Activated CD8-positive, alpha-beta memory T cell treated with anti-CD3 and anti-CD28 coated beads, Interleukin-2, amount 10 ng/mL, durations not matched to agents 7 days and 5 days (primary cell): ENCODE measurements around the gene TCEA2. TPM values are rescaled to one million over a fixed set of nuclear protein-coding genes. Genes with fewer than 3 reads are reported as not detected.

Source experiments
- ATAC-seq: fragments of 150-1000 bp; cut with Tn5 transposase; one replicate; pipeline ENCODE4 v1.10.0; 2021; ENCODE audit warnings: moderate library complexity
- CTCF ChIA-PET: fragments of 350-600 bp; sonication (Branson Sonifier 250); formaldehyde crosslinking; loops from one replicate; lab custom pipeline; 2021; ENCODE audit warnings: antibody characterized with exemption; lab: Charles Lee
- DNase-seq: peaks from one replicate; pipeline ENCODE4 v3.0.0-alpha.2; 2020
- H3K27ac Mint-ChIP-seq: one replicate; pipeline ENCODE4 v1.8.0; 2021; ENCODE audit warnings: mild to moderate bottlenecking, mixed read lengths
- H3K27me3 Mint-ChIP-seq: one replicate; pipeline ENCODE4 v1.8.0; 2021; ENCODE audit warnings: mixed read lengths
- H3K36me3 Mint-ChIP-seq: one replicate; pipeline ENCODE4 v1.8.0; 2021; ENCODE audit warnings: mild to moderate bottlenecking, mixed read lengths
- H3K4me1 Mint-ChIP-seq: one replicate; pipeline ENCODE4 v1.8.0; 2021; ENCODE audit warnings: mixed read lengths
- H3K4me3 Mint-ChIP-seq: one replicate; pipeline ENCODE4 v1.8.0; 2021; ENCODE audit warnings: mild to moderate bottlenecking, moderate library complexity, mixed read lengths
- H3K9me3 Mint-ChIP-seq: one replicate; pipeline ENCODE4 v1.8.0; 2022; ENCODE audit warnings: low read depth, mixed read lengths
- total RNA-seq, 2 experiments: library from RNA; stranded (reverse); gene quantifications; one replicate each; pipeline ENCODE4 v1.2.3, GENCODE V29; 2021

TCEA2 gene
- total RNA-seq, 2 experiments from 2014 or later: 54.3 to 57.4 TPM

DNA sequence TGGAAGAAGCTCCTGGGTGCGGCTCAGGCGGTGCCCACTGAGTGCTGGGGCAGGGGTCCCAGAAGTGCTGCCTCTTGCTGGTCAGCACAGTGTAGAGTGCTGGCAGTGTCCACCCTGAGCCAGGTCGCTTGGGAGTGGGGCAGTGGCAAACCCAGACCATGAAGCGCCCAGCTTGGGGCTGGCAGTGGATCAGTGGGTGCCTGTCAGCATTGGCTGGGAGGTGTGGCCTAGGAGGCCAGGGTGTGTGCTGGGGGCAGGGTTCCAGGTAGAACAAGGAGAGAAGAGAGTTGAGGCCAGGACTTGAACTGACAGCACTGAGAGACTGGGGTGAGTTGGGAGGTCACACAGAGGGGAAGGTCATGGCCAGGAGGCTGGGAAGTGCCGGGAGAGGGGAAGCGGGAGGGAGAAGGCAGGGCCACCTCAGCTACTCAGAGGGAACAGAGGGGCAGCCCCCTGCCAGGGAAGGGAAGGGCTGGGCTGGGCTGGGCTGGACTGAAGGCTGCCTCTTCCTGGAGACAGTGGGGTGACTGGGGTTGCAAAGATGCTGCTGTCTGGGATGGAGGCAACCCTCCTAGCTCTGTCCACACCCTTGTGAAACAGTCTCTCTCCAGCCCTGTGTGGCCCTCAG lies 4.1 kb downstream of the TCEA2 start:
- Mint-ChIP-seq H3K4me1 (peaks cover 55% of the 10 kb centered on the region), H3K27ac (peak overlapping the region; percentile 70), H3K9me3 (no peaks in the 10 kb centered on the region), H3K36me3 (no peaks in the 10 kb centered on the region), H3K4me3 (no peak overlapping the region), H3K27me3 (no peaks in the 10 kb centered on the region)
- ATAC-seq (no peak), DNase-seq (no peak)
- CTCF ChIA-PET: interaction anchor here (0.7 to 7.1 kb wide), 5 partner anchors 10 to 54 kb away, joined by 3 to 63 read pairs (median 9); partner anchors contain the start of genes OPRL1 and RGS19

DNA sequence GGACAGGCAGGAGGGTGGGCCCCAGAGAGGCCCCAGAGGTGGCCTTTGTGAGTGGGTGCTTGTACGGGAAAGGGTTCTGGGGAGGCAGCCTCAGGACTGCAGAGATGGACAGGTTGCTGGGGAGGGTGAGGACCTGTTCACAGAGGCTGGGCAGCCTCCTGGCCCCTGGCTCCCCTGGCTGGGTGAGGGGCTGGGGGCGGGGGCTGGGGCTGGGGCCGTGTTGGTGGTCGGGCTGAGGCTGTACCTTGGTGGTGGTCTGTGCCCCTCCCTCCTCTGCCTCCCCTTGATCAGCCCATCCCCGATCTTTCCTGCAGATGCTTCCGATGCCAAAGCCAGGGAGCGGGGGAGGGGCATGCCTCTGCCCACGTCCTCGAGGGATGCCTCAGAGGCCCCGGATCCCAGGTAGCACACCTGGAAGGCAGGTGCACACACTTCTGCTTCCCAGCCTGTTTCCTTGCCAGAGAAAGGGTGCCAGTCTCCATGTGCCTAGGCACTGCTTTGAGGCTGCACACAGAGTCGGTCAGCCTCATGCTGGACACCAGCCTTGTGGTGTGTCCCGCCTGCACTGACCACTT lies 4.8 kb downstream of the TCEA2 start:
- Mint-ChIP-seq H3K36me3 (peaks cover 2% of the 10 kb centered on the region), H3K27me3 (no peaks in the 10 kb centered on the region), H3K9me3 (no peaks in the 10 kb centered on the region), H3K4me3 (no peak overlapping the region), H3K4me1 (peaks cover 58% of the 10 kb centered on the region), H3K27ac (peak overlapping the region; percentile 70)
- DNase-seq: no peak
- CTCF ChIA-PET: interaction anchor here (1.6 to 7.1 kb wide), 2 partner anchors 11 to 28 kb away, joined by 6 to 63 read pairs; partner anchors contain the start of genes OPRL1 and RGS19
- ATAC-seq: no peak

DNA sequence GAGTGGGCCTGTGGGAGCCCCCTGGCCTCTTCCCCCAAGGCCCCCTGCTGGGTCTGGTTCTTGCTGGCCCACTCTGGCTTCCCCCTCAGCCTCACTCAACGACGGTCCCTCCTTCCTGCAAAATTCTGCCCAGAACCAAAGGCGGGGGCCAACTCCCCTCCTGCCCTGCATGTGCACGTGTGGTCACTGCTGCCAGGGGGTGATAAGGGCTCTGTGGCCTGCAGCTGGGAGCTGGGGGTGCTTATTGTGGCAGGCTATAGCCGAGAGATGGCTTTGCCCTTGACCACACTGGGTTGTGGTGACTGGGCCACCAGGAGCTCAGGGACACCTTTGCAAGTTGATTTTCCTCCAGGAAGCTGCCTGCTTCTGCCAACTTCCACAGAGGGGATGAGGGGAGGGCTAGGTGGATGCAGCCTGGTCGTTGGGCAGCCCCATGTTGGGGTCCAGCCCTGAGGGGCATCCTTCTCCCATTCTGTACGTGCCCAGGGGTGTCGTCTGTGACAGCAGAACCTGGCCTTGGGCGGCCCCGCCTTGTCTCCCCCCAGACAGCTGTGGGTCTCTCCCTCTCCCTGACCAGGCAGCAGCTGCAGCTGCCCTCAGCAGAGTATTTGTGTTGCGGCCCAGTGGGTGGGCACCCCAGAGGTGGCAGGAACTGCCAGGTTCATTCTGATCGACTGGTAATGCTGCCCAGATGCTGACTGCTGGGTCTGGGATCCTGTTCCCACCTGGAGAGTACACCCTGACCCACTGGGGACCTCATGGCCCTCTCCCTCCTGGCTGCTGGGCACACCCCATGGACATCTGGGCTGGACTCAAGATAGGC lies 5.6 kb downstream of the TCEA2 start:
- Mint-ChIP-seq H3K4me1 (peaks cover 59% of the 10 kb centered on the region), H3K27me3 (no peaks in the 10 kb centered on the region), H3K4me3 (no peak overlapping the region), H3K36me3 (peaks cover 5% of the 10 kb centered on the region), H3K9me3 (no peaks in the 10 kb centered on the region), H3K27ac (no peak overlapping the region)
- CTCF ChIA-PET: interaction anchor here (1.2 to 7.1 kb wide), 4 partner anchors 10 to 43 kb away, joined by 3 to 63 read pairs (median 9); partner anchors contain the start of genes OPRL1 and RGS19
- DNase-seq: no peak
- no peak for ATAC-seq

DNA sequence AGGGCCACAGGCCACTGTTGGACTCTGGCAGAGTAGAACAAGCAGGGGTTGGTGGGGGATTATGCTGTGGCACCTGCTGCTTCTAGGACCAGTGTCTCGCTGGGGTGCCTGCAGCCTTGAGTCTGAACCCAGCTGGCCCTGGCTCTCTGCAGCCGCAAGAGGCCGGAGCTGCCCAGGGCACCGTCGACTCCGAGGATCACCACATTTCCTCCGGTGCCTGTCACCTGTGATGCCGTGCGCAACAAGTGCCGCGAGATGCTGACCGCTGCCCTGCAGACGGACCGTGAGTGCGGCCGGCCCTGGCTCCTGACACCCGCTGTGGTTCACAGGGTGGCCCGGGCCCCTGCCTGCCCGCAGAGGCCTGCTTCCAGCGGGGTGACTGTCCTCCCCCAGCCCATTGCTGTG lies 6.2 kb downstream of the TCEA2 start:
- H3K27ac Mint-ChIP-seq: no peak overlapping the region
- H3K27me3 Mint-ChIP-seq: no peaks in the 10 kb centered on the region
- CTCF ChIA-PET: interaction anchor here (1.0 to 7.1 kb wide), 7 partner anchors 9 to 531 kb away, joined by 3 to 63 read pairs (median 6); partner anchors contain the start of genes OPRL1 and RGS19
- H3K4me3 Mint-ChIP-seq: no peak overlapping the region
- H3K4me1 Mint-ChIP-seq: peaks cover 57% of the 10 kb centered on the region
- H3K9me3 Mint-ChIP-seq: no peaks in the 10 kb centered on the region
- no peak for DNase-seq
- no peak for ATAC-seq
- H3K36me3 Mint-ChIP-seq: peaks cover 7% of the 10 kb centered on the region

DNA sequence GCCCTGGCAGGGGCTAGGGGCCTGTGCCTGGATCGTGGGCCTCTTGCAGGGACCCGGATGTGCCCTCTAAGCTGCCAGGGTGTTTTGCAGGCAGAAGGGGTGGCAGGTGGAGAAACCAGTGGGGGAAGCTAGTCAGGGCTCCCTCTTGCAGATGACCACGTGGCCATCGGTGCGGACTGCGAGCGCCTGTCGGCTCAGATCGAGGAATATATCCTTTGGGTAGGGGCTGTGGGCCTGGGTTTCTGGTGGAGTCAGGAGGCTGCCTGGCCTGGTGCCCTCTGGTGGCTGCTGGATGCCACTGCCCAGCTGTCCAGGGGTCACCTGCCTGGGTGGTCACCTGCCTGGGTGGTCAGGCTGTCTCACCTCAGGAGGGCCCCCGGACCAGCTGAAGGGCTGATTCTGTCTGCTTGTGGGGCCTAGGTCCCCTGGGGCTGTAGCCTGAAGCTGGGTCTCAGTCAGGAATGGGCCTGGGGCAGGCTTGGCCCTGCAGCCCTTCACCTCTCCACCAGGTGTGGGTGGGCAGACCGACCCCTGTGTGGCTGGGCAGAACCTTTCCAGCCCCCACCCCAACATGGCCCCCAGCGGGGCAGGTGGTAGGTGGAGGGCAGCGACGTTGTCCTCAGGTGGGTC lies 6.7 kb downstream of the TCEA2 start:
- Mint-ChIP-seq H3K27ac (no peak overlapping the region), H3K4me1 (peaks cover 56% of the 10 kb centered on the region), H3K4me3 (no peak overlapping the region), H3K27me3 (no peaks in the 10 kb centered on the region), H3K36me3 (peaks cover 11% of the 10 kb centered on the region), H3K9me3 (no peaks in the 10 kb centered on the region)
- CTCF ChIA-PET: interaction anchor here (1.0 to 7.1 kb wide), 8 partner anchors 9 to 532 kb away, joined by 3 to 63 read pairs (median 4); partner anchors contain the start of genes OPRL1 and RGS19
- ATAC-seq: no peak
- no peak for DNase-seq

DNA sequence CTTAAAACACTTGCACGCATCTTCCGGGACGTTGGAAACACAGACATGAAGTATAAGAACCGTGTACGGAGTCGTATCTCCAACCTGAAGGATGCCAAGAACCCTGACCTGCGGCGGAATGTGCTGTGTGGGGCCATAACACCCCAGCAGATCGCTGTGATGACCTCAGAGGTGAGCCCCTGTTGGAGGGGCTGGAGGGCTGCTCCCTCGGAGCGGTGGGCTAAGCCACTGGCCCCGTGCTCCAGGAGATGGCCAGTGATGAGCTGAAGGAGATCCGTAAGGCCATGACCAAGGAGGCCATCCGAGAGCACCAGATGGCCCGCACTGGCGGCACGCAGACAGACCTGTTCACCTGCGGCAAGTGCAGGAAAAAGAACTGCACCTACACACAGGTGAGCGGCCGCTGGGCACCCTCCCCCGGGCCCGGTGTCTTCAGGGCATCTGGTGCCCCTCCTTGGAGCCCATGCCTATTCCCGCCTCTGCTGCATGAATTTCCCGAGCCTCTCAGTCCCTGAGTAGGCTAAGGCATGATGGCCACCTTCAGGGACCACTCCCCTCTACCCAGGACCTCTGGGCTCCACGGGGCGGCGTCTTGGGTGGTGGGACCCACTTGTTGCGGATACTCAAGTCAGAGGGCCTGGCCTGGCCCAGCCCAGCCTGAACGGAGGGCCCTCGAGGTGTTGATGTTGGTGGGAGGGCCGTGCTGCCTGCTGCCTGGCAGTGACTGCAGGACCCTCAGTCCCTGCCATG lies 7.4 kb downstream of the TCEA2 start:
- CTCF ChIA-PET: interaction anchor here (1.0 to 7.1 kb wide), 7 partner anchors 8 to 533 kb away, joined by 3 to 63 read pairs (median 3); partner anchors contain the start of genes OPRL1 and RGS19
- Mint-ChIP-seq H3K27ac (no peak overlapping the region), H3K9me3 (no peaks in the 10 kb centered on the region), H3K36me3 (peaks cover 14% of the 10 kb centered on the region), H3K4me1 (peaks cover 51% of the 10 kb centered on the region), H3K4me3 (no peak overlapping the region), H3K27me3 (no peaks in the 10 kb centered on the region)
- ATAC-seq (no peak), DNase-seq (no peak)

DNA sequence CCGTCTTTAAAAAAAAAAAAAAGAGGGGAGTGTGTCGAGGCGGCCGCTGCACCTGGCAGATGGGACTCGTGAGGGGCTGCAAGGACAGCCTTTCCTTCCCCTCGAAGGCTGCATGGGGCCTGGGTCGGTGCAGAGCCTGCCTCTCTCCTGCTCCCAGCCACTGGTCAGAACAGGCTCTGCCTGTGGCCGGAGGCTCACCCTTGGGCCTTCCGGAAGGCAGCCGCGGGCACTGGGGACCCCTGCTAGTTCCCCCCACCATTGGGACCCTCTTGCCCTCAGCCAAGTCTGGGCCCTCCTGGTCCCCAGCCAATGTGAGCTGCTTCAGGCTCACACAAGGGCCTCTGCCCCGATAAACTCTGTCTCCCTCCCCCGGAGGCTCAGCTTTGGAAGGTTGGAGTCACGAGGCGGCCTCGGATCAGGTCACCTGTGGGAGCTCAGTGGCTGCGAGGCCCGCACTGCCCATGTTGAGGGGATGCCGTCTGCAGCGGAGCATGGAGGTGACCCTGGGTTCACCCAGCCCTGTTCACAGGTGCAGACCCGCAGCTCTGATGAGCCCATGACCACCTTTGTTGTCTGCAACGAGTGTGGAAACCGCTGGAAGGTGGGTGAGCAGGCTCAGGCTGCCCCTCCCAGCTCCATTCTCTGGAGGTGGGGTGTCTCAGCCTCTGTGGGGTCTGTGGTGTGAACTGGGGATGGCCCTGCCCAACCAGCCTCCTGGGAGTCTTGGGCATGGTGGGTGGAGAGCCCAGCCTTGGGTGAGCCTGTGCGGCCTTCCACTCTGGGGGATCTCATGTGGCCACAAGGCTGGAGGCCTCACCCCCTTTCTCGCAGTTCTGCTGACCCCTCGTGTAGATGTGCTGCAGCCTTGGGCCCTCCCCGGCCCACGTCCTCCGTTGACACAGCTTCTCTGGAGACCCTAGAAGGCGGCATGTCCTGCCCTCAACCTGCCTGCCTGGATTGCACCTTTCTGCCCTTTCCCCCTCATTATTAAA lies 8.6 kb downstream of the TCEA2 start:
- peaks cover 51% of the 10 kb centered on the region for H3K4me1 Mint-ChIP-seq
- peaks cover 16% of the 10 kb centered on the region for H3K36me3 Mint-ChIP-seq
- peak overlapping the region; percentile 32 for H3K27ac Mint-ChIP-seq
- no peak for DNase-seq
- no peak overlapping the region for H3K4me3 Mint-ChIP-seq
- no peak for ATAC-seq
- CTCF ChIA-PET: interaction anchor here (0.6 to 2.5 kb wide), 6 partner anchors 9 to 575 kb away, joined by 3 to 12 read pairs (median 4); partner anchors contain the start of genes PRPF6 and TCEA2
- no peaks in the 10 kb centered on the region for H3K9me3 Mint-ChIP-seq
- no peaks in the 10 kb centered on the region for H3K27me3 Mint-ChIP-seq

DNA sequence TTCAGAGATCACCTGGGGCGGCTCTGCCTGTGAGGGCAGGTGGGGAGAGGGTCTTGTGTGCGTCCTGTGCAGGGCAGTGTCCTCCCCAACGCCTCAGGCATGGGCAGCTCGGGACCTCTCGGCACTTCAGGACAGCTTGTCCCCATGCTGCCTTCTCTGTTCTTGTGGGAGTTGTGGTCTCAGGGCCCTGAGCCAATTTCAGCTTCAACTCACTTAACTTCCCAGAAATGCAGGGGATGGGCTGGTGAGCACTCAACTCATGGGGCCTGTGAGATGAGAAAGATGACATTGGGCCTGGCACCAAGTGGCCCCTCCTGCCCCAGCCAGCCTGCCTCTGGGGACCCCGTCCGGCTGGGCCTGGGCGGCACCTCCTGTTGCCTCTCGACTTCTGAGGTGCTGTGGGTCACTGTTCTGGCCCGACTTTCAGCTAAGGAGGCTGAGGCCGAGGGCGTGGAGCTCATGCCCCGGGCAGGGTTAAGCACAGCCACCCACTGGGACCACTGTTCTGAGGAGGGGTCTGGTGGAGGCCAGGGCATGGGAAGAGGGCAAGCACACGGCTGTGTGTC lies 9.6 kb downstream of the TCEA2 start:
- no peaks in the 10 kb centered on the region for H3K27me3 Mint-ChIP-seq
- peaks cover 44% of the 10 kb centered on the region for H3K4me1 Mint-ChIP-seq
- H3K36me3 Mint-ChIP-seq: peaks cover 18% of the 10 kb centered on the region
- ATAC-seq (no peak), DNase-seq (no peak)
- H3K27ac Mint-ChIP-seq: peak overlapping the region; percentile 32
- H3K4me3 Mint-ChIP-seq: no peak overlapping the region
- CTCF ChIA-PET: interaction anchor here (0.6 to 1.4 kb wide), 5 partner anchors 8 to 92 kb away, joined by 3 to 4 read pairs (median 3); partner anchors contain the start of genes PRPF6 and TCEA2
- no peaks in the 10 kb centered on the region for H3K9me3 Mint-ChIP-seq

DNA sequence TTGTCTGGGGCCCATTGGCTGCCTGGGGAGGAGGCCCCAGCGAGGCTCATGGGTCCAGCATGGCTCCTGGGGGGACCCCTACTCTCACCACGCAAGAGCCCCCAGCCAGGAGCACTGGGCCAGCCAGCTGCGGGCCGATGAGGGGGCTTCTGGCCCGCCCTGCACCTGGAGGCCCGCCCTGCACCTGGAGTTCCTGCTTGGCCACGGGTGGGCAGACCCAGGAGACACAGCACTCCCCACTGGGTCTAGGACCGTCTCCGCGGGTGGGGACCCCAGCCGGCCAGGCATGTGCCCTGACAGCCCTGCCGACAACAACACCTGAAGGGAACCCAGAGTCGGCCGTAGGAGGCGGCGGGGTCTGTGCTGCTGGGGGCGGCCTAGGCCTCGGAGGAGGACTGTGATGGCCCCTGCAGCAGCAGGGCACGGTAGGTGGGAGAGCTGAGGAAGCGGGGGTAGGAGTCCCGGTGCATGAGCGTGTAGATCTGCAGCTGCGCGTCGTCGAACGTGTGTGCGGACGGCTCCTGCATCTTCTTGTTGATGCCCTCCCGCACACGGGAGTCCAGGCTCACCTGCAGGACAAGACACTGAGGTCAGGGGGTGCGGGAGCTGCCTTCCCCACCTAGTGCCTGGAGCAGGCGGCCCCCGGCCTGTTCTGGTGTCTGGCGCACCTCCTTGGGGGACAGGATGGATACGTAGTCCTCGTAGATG lies 10.6 kb downstream of the TCEA2 start:
- Mint-ChIP-seq H3K4me3 (no peak overlapping the region), H3K36me3 (peaks cover 22% of the 10 kb centered on the region), H3K9me3 (no peaks in the 10 kb centered on the region), H3K4me1 (peaks cover 35% of the 10 kb centered on the region), H3K27me3 (no peaks in the 10 kb centered on the region), H3K27ac (peak overlapping the region; percentile 23)
- ATAC-seq (no peak), DNase-seq (no peak)
- CTCF ChIA-PET: interaction anchor here (1.3 kb wide), 1 partner anchor 93 kb away, joined by 4 read pairs; the partner anchor contains the start of gene PRPF6

DNA sequence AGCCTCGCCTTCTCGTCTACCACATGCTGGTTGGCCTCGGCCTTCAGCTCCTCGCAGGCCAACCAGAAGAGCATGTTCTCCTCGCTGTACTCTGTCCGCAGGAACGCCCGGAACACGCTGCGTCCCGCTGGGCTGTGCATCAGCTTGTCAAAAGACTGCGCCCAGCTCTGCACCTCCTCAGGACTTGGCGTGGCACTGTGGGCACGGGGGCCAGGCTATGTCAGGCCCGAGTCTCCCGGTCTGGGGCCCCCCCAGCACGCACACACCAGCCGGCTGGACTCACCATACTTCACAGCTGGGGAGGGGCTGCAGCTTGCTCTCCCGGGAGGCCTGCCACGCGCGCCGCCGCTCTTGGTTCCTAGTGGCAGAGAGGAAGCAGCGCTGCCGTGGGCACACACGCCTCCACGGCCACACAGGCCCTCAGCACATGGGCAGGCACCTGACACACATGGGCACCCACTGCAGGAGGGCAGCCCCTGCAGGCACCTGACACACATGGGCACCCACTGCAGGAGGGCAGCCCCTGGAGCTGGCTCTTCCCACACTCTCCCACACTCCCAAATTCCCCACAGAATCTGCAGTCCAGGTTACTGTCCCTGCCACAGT lies 11.3 kb downstream of the TCEA2 start:
- ATAC-seq (no peak), DNase-seq (no peak)
- Mint-ChIP-seq H3K27me3 (no peaks in the 10 kb centered on the region), H3K4me1 (peaks cover 35% of the 10 kb centered on the region), H3K27ac (no peak overlapping the region), H3K36me3 (peaks cover 26% of the 10 kb centered on the region), H3K4me3 (no peak overlapping the region), H3K9me3 (no peaks in the 10 kb centered on the region)
- CTCF ChIA-PET: interaction anchor here (2.4 kb wide), 1 partner anchor 35 kb away, joined by 7 read pairs; no protein-coding TSS in a partner anchor
